ENCODE data around the gene NKX1-1. TPM values are rescaled to one million over a fixed set of nuclear protein-coding genes. Genes with fewer than 3 reads are reported as not detected.
"Not testable (repeated sequence)": the region's sequence is repeated elsewhere in the genome, so short reads cannot be mapped to it uniquely, and the experiment has no call there.

Gene NKX1-1
- not detected in 2 replicates for total RNA-seq (2014; rRNA removed; shearing (Covaris generic))

DNA sequence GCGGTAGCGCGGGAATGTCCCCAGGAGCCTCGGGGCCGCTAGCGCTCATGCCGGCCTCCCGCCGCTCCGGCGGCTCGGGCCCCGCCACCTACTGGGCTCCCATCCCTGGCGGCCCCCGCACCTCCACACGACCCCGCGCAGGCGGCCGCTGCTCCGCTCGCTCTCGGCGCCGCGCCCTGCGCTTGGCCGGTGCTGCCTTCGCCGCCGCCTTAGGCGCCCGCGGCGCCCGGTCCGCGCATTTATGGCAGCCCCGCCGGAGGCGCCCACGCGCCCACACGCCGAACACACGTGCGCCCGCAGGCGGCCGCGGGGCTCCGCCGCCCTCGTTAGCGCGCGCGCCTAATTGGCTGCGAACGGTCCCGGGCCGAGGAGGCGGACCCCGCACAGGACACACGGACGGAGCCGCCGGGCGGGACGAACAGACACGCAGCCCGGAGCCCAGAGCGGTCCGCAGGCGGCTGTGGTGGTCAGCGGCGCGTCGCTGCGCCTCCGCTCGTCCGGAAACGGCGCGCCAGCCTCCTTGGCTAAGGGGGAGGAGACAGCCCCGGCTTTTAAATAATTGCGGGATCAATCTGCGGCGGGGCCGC, at the start of gene NKX1-1:
Gene NKX1-1, minus strand, starts transcription at position 49 of the 587 bp plus-strand sequence. Its CDS starts 0 bp downstream, at position 49.
- DNase-seq (ENCODE audit: low read depth) = peak; percentile 9

- no peak for DNase-seq (ENCODE audit: low read depth)
These were observed 47.5 kb upstream of the NKX1-1 start for GRCh38 chr4:1453731-1454130.

GRCh38 chr4:1452431-1453051, 46.3 kb upstream of the NKX1-1 start:
- no peak for DNase-seq (ENCODE audit: low read depth)

- no peak for DNase-seq (ENCODE audit: low read depth)
These were observed 45.5 kb upstream of the NKX1-1 start for GRCh38 chr4:1451752-1452122.

GRCh38 chr4:1451106-1451751, 45.0 kb upstream of the NKX1-1 start:
- DNase-seq (ENCODE audit: low read depth) = no peak

GRCh38 chr4:1449833-1450741, 43.8 kb upstream of the NKX1-1 start:
- DNase-seq (ENCODE audit: low read depth) = no peak

DNA sequence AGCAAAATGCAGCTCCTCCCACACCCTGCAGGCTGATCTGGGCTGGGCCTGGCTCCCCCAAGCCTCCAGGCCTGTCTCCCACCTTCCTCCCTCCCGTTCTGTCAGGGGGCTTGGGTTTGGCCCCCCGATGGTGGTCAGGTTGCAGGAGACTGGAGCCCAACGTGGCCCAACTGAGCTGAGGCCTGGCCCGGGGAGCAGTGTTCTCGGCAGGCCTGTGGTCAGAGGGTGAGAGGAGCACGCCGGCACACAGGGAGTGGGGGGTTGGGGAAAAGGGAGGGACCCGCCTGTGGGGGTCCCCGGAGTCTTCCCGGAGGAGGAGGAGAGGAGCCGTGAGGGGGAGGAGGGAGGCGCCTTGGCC, 43.2 kb upstream of the NKX1-1 start:
- DNase-seq (ENCODE audit: low read depth) = no peak

DNA sequence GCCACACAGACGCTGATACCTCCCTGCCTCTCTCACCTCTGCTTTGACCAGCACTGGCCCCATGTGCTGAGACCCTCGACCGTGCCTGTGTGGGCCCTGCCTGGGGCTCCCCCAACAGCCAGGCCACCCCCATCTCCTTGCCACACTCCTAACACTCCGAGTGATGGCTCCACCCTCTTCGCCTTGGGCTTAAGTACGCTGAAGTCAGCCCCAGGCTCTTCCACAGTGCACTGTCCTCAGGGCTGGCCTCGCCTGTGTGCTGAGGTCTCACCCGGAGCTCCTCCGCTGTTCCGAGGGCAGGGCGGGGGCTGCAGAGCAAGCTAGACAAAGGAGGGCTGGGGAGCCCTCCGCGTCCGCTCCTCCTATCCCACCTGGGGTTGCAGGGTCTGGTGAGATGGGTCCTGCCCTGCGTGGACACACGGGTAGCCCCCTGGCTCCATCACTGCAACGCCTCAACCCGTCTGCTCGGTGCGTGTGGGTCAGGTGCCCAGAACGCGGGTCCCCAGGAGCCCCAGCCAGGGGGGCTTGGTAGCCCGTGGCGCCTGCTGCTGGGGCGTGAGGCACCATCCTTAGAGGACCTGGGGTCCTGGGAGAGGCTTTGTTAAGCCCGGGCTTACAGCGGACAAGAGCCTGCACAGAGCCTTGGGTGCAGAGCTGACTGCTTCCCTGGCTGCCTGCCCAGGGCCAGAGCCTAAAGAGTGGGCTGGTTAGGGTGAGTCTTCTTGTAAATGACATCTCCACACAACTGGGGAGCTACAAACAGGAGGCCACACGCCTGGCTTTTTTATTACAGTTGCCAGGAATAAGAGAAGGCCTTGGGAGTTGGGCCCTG, 42.6 kb upstream of the NKX1-1 start:
- no peak for DNase-seq (ENCODE audit: low read depth)

DNA sequence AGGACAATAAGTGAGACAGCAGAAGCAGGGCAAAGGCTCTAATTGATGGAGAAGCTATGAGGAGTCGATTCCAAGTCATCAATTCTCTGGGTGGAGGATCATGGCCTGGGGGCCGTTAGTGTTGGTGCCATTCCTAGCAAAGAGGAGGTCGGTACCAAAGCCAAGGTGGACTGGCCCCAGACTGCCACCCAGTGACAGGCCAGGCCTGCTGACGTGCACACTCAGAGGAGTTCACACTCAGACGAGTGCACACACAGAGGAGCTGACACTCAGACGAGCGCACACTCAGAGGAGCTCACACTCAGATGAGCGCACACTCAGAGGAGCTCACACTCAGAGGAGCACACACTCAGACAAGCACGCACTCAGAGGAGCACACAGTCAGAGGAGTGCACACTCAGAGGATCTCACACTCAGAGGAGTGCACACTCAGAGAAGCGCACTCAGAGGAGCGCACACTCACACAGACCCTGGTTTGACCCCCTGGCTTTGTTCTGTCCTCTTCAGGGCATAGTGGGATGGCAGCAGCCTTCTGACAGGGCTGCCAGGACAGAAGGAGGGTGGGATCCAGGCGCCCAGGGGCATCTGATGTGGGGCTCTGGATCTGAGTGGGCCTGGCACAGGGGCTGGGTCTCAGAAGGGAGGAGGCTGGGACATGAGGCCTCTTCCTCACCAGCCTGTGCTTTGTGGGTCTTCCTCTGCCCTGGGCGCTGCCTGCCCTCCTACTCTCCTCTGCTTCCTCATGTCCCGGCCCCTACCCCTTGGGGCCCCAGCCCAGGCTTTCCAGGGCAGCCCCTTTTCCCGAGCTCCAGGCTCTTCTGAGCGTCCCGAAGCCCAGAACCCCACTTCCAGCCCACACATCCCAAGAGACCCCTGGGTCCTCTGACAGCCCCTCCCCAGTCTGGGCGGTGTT, 41.7 kb upstream of the NKX1-1 start:
- no peak for DNase-seq (ENCODE audit: low read depth)

DNA sequence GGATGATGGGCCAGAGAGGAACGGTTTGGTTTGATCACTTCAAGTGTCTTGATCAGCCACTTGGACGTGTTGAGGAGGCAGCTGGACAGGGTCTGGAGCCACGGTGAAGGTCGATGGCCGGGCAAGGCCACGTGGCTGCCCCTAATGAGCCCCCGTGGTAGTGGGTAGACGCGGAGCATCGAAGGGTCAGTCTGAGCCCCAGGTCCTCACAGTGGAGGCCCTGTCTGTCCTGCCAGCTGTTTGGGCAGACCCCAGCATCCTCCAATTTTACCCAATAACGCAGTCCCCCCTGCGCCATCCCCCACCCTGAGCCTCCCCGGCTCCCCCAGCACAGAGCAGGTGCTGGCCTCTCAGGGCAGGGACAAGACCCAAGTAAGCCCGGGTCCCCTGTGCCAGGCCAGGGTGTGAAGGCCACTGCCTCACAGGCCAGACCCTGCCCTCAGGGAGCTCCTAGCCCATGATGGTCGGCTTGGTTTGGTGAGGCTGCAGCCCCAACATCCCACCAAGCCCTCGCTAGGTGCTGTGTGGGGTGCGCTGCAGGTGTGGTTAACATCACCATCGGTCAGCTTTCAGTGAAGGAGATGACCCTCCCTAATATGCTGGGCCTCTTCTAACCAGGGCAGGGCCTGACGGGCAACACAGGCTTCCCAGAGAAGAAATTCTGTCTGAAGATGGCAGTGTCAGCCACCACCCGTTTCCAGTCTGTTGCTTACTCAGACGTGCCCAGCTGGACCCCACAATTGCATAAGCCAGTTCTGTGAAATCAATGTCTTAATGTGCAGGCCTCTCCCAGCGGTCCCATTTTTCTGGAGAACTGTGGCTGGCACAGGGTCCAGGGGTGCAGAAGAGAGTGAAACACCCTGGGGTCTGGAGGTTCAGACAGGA, 40.5 kb upstream of the NKX1-1 start:
- no peak for DNase-seq (ENCODE audit: low read depth)

DNA sequence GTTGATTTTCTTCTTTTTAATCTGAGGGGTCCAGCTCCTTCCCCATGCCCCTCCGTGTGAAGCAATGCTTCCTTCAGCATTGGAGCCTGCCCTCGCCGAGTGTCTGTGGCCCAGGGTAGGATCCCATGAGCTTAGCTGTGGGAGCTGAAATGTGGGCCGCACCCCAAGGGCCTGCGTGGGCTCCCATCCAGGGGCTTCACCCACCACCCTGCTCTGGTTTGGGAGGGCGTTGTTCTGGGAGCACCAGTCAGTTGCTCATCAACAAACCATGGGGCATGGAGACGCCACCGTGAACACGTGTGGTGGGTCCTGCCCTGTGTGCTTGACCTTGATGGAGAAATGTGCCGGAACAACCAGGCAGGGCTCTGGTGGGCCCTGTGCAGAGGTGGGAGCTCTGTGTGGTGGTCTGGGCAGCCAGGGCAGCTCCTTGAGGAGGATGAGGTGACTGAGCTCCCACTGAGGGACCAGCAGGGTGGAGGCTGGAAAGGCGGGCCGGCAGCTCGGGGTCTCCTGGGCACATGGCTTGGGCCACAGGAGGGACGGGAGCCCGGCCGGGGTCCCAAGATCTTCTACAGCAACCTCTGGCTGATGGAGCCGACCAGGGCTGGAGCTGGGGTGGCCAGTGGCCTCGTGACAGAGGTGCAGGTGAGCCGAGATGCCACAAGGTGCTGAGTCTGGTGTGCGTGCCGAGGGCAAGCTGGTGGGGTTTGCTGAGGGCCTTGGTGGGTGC, 39.6 kb upstream of the NKX1-1 start:
- no peak for DNase-seq (ENCODE audit: low read depth)

- DNase-seq (ENCODE audit: low read depth) = not testable (repeated sequence)
These were observed 37.5 kb upstream of the NKX1-1 start for GRCh38 chr4:1443688-1444172.

DNA sequence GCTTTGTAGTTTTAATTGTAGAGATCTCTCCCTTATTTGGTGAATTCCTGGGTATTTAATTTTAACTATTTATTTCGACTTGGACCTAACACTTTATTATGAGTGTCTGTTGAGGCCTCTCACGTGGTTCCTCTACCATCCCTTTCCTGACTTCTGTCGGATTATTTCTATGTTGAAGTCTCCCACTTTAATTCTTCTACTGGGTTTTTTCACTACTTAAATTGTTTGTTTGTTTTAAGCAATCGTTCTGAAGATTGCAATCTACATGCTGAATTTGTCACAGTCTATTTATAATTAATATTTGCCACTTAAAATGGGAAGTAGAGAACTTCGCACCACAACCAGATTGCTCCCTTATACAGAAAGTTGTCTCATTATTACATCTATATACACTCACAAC, 20.8 kb upstream of the NKX1-1 start:
- no peak for DNase-seq (ENCODE audit: low read depth)

DNA sequence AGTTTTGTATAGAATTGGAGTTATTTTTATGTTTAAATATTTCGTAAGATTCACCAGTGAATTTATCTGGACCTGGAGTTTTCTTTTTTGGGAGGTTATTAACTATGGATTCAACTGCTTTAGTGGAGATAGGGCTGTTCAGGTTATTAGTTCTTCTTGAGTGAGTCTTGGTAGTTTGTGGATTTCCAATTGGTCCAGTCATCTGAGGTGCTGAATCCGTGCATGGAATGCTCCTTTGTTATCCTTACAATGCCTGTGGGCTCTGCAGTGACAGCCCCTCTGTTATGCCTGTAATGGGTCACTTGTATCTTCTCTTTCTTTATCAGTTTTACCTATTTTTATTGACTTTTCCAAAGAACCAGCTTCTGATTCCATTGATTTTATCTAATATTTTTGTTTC, 15.4 kb upstream of the NKX1-1 start:
- DNase-seq (ENCODE audit: low read depth) = no peak

GRCh38 chr4:1419708-1420107, 13.5 kb upstream of the NKX1-1 start:
- DNase-seq (ENCODE audit: low read depth) = no peak

DNA sequence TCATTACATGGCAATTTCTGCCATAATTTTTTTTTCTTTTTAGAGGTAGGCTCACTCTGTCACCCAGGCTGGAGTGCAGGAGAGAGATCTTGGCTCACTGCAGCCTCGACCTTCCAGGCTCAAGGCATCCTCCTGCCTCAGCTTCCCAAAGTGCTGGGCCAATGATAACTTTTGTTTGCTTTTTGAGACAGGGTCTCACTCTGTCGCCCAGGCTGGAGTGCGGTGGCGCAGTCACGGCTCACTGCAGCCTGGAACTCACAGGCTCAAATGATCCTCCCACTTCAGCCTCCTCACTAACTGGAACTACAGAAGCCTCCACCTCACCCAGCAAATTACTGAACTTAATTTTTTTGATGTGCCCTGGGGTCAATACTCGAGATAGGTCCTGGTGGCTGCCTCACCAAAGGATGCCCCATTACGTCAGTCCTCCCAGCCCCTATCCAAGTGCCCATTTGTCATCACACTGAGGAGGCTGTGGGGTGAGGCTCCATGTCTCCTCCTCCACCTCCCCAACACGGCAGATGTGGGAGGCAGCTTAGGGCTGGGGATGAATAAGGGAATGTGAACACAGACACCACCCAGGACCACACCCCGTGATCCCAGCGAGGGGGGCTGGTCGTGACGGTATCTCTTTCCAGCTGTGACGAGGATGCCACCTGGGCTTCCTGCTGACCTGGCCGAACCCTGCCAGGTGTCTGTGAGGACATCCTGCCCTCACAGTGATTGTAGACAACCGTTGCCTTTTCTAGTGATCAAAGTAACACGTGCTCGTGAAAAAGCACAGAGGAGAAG, 12.4 kb upstream of the NKX1-1 start:
- peak; percentile 5 for DNase-seq (ENCODE audit: low read depth)

DNA sequence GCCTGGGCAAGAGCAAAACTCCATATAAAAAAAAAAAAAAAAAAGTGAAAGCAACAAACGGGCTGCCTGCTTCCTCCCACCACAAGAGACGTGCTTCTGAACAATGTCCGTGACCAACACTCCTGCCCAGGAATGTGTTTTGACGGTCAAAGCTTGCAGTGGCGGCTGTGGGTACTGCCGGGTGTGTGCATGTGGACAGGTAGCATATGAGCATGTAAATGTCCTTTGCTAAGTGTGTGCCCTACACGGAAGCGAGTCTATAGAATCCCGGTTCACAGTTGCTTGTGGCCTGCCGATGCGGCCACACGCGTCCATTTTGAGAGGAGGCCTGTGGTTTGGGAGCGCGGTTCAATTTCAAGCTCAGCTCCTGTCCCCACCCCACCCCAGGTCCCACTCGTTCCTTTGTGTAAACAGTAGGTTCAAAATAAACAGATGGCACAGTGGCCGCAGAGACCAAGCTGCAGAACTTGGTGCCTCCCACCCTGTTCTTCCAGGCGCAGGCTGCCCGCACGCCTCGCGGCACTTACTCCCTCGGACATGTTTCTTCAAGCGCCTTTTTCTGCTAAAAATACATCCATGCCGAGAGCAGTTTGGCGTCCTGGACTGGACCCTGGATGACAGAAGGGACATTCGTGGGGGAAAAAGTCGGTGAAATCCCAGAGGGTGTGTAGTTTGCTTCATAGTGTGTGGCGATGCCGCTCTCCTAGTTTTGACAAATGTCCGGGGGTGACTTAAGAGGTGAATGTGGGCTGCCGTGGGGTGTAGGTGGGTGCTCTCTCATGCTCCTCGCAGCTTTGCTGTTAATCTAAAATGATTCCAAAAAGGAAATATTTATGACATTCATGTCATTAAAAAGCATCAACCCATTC, 11.5 kb upstream of the NKX1-1 start:
- DNase-seq (ENCODE audit: low read depth) = peak; percentile 34

Data from Daoy (cell line).